Measurements from ENCODE around the gene CASKIN2.
"Not testable (repeated sequence)": the region's sequence is repeated elsewhere in the genome, so short reads cannot be mapped to it uniquely, and the experiment has no call there.

Gene CASKIN2

DNA sequence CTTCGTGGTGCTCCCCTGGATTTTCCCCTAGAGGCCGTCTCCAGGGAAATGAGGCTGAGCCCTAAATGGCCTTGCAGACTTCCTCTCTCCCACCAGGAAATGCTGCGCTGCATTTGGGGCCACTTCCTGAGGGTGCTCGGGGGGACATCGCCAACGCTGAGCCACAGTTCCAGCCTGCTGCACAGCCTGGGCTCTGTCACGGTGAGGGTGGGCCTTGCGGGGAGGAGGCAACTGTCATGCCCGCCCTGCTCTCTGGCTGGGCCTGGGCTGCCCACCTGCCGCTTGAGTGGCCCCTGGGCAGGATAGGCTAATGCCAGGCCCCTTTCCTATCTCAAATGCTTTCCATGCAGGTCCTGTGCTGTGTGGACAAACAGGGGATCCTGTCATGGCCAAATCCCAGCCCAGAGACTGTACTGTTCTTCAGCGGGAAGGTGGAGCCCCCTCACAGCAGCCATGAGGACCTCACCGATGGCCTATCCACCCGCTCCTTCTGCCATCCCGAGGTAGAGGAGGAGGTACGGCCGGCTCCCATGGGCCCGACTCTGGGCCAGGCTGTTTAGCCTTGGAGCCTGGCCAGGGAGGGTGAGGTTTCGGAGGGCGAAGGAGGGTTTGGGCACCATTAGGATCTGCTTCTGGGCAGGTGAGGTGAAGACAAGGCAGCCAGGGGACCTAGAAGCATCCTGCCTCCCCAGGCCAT is 24.2 kb downstream of the CASKIN2 start:
- DNase-seq (ENCODE audit: low spot score): no peak

DNA sequence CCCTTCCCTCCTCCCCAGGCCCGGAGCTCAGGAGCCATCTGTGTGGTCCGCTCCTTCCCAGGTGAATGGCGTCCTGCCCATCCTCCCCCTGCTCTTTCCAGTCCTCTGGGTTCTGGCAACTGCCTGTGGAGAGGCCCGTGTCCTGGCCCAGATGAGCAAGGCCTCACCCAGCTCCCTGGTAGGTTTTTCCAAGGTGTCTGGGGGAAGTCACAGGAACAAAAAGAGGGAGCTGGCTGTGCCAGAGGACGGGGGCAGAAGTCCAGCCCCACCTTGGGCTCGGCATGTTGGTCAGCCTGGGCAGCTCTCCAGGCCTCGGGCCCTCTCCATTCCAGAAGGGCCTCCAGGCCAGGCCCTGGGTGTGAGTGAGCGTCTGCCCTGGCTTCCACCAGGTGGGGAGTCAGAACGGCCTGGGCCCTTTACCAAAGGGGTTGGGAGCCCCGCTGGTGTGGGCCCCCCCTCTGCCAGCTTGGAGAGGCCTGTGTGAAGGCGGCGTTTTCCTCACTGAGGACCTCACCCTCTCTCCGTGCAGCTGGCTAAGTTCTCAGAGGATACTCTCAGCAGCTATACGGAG is 25.1 kb downstream of the CASKIN2 start:
- DNase-seq (ENCODE audit: low spot score): no peak

DNA sequence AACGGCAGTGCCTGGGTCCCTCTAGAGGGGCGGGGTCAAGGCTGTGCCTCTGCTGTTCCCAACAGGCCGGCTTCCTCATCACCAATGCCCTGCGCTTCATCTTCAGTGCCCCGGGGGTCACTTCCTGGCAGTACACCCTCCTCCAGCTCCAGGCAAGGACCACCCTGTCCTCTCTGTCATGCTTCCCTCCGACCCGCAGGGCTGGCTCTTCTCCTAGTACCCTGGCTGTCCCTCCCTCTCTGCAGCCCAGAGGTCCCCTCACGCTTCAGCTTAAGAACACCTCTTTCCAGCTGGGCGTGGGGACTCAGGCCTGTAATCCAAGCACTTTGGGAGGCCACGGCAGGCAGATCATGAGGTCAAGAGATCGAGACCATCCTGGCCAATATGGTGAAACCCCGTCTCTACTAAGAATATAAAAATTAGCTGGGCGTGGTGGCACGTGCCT is 25.8 kb downstream of the CASKIN2 start:
- no peak for DNase-seq (ENCODE audit: low spot score)

DNA sequence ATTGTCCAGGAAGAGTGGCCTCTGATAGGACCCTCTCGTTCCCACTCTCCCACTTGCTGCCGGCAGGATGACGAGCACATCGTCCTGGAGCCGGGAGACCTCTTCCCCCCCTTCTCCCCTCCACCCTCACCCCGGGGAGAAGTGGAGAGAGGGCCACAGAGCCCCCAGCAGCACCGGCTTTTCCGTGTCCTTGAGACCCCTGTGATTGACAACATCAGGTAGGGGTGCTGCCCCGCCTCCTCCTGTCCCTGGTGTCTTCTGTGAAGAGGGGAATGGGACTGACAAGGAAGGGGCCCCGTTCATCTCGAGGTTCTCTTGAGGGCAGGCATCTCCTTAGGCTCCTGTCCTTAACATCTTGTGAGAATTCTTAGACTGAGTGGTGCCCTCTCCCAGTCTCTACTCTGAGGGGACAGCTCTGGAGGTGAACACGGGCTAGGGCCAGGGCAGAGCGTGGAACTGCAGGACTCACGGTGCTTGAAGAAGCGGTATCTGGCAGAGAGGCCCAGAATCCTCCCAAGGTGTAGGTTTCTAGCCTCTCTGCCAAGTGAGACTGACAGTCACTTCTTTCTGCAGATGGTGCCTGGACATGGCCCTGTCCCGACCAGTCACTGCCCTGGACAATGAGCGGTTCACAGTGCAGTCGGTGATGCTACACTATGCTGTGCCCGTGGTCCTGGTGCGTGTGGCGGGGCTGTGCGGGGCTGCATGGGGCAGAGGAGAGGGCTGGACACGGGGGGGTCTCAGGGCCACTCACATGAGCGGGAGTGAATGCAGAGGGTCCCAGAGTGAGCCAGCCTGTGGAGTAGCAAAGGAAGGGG is 26.4 kb downstream of the CASKIN2 start:
- DNase-seq (ENCODE audit: low spot score): no peak

DNA sequence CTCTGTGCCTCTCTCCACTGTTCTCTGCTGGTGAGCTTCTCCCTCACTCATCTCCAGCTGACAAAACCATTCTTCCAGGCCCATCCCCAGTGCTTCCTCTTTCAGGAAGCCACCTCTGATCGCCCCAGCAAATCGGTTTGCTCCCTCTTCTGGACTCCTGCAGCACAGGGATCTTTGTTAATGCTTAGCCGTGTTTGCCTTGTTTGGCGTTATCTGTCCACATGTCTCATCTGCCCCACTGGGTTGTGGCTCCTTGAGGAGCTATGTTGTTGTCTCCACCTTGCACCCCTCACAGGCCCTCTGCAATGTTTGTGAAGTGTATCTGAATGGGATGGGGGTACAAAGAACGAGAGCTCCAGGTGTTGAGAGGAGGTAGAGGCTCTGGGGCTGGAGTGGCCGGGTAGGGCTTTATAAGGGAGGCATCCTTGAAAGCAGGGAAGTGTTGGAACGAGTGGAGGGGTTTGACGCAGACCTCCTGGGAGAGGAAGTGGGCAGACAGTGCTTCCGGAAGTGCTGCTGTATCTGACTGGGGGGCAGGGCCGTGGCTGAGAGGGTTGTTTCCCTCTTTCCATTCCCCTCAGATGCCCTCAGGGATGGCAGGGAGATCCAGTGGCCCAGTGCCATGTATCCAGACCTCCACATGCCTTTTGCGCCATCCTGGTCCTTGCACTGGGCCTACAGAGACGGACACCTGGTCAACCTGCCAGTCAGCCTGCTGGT is 27.8 kb downstream of the CASKIN2 start:
- DNase-seq (ENCODE audit: low spot score): no peak

DNA sequence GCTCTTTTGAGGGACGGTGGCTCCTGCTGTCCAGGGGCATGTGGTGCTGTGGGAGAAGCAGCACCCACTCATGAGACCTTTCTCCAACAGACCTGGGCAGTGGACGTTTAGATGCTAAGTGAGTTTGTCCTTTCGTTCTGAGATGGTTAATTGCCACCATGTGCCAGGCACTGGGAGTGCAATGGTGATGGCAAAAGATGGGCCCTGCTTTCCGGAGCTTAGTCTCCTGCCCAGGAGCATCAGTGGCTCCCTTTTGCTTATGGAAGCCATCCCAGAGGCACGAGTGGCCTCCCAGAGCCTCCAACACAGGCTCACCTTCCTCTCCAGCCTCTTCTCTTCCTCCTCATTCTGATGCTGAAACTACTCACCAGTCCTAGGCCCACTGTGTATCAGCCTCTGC is 28.4 kb downstream of the CASKIN2 start:
- DNase-seq (ENCODE audit: low spot score): no peak

DNA sequence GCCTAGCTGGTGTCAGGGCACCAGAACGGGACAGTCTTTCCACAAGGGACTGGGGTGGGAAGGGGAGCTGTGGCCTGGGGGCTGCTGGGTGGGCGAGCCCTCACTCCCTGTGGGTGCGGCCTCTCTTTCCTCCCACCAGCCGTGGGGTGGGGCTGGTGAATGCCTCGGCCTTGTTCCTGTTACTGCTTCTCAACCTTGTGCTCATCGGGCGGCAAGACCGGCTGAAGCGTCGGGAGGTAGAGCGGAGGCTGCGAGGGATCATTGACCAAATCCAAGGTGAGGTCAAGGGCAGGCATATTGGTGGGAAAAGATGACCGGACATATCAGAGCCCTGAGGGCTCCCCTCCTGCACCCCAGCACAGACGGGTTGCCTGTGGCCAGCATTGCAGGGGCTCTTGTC is 29.2 kb downstream of the CASKIN2 start:
- DNase-seq (ENCODE audit: low spot score): no peak

DNA sequence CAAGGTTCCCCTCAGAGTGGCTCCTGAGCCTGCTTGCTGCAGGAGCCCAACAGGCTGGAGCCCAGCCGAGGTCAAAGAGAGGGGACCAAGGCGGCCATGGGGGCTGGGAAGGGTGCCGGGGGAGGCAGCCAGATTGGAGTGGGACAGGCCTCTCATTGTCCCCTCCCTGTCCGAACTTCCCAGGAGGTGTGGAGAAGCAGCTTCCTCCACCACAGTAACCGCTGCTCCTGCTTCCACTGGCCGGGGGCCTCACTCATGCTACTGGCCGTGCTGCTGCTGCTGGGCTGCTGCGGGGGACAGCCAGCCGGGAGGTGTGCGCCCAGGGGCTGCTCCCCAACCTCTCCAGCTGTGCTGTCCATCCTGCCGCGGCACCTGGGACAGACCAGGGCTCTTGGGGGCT is 29.6 kb downstream of the CASKIN2 start:
- no peak for DNase-seq (ENCODE audit: low spot score)

DNA sequence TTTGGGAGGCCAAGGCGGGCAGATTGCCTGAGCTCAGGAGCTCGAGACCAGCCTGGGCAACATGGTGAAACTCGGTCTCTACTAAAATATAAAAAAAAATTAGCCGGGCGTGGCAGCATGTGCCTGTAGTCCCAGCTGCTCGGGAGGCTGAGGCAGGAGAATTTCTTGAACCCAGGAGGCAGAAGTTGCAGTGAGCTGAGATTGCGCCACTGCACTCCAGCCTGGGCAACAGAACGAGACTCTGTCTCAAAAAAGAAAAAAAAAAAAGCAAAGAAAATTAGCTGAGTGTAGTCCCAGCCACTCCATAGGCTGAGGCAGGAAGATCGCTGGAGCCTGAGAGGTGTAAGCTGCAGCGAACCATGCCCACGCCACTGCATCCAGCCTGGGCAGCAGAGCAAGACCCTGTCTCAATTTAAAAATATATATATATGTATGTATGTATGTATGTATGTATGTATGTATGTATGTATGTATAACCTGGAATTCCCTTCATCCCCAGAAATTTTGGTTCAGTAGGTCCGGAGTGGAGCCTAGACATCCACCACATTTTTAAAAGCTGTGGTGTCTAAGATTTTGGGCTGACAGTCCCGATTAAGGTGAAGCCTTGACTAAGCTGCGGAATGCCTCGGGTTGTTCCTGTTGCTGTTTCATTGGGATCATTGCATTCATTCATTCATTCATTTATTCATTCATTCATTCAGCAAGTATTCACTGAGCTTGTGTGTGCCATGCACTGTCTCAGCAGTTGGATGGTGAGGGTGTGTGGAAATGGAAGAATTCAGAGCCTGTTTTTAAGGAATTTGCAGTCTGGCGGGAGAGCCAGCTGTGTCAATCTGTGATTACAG is 33.0 kb downstream of the CASKIN2 start:
- DNase-seq (ENCODE audit: low spot score): no peak

DNA sequence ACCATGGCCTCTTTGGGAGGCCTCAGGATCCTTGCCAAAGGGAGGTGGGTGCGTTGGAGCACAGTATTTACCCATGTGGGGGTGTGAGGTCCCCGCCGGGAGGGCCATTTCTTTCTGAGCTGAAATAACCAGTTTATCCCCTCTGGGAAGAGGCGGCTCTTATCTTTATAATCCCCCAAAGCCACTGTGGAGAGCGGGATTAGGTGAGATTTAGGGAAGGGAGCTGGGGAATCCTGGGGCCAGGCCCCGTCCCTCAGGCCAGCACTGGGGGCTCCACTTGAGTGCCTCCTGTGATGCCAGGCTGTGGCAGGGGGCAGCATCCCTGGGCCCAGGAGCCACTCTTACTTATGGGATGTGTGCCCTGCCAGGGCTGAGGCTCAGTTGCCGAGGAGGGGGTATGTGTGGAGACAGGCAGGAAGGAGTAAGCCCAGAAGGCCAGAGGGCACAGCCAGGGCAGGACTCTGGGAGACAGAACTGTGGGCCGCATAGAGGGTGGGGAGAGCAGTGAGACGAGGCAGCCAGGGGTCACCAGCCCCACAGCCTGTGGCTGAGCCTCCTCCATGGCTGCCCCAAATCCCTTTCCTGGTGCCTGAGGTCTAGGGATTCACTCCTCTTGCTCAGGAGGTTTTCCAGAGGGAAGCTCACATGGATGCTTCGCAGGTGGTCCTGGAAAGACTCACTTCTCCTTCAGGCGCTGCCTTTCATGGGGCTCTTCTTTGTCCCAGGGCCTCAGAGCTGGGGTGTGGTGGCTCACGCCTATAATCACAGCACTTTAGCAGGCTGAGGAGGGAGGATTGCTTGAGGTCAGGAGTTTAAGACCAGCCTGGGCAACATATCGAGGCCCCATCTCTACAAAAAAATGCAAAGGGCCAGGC is 33.9 kb downstream of the CASKIN2 start:
- DNase-seq (ENCODE audit: low spot score): no peak

DNA sequence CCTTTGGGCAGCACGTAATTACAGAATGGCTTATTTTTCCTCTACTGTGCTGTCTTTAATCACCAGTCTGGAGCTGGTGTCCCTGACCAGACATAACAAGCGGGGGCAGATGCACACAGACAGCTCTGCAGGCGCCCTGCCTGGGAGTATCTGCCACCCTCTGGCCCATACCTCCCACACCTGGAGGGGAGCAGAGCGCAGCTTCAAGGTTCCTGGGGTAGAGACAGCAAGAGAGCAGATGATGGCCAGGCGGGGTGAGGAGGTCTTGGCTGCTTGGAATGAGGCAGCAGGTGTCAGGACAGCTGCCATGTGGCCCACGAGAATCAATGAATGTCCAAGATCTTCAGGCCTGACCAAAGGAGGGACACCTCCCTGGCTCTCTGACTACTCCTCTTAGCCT is 35.1 kb downstream of the CASKIN2 start:
- no peak for DNase-seq (ENCODE audit: low spot score)

DNA sequence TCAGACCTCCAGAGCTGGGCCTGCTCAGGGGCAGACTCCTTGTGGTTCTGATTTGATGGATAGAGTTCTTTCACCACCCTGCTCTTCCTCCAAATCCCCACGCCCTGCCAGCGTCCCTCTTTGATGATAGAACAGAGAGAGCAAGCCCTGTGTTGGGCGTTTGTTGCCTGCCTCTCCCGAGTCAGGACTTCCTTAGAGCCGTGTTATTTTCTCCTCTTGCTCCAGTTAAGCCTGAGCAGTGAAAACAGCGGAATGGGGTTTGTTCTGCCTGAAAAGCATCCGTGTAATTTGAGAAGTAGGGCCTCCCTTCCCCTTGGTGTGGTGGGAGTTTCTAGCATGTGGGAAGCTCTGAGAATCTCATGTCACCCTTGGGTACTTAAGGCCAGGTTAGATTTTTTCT is 36.8 kb downstream of the CASKIN2 start:
- DNase-seq (ENCODE audit: low spot score): no peak

DNA sequence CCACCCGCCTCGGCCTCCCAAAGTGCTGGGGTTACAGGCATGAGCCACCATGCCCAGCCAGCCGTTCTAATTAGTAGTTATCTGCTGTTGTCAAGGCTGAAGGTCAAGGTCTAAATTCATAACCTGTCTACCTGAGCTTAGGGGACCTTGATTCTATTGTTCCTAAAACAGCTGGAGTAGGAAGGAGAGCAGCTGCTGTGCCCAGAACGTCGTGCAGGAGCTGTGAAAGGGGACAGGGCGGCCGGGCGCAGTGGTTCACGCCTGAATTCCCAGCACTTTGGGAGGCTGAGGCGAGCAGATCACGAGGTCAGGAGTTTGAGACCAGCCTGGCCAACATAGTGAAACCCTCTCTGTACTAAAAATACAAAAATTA is 37.9 kb downstream of the CASKIN2 start:
- not testable (repeated sequence) for DNase-seq (ENCODE audit: low spot score)

DNA sequence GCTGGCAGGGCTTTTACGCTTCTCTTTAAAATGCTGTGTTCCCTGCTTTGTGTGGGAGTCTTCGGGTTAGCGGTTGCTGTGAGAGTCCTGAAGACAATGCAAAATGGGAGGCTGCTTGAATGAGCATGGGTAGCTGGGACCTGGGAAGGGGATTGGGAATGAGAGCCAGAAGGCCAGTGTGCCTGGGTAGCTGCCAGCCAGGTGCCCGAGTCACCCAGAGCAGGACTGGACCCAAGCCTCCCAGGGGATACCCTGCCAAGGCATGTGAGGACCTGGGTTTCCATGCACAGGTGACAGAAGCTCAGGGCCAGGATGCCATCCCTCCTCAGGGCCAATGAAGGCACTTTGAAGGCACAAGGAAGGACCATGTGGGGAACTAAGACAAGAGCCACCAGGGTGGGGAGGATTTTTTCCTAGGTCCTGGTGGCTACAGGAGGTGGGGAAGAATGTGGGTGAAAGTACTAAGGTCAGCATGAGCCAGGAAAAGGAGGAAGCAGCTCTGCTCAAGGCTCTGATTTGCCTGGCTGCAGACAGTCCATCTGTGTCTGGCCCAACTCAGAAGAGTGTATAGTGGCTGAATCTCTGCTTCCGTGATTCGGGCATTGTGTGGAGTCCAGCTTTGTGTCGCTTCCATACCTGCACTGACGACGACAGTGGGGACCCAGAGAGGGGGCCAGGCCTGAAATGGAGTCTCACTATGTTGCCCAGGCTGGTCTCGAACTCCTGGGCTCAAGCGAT is 38.4 kb downstream of the CASKIN2 start:
- no peak for DNase-seq (ENCODE audit: low spot score)

DNA sequence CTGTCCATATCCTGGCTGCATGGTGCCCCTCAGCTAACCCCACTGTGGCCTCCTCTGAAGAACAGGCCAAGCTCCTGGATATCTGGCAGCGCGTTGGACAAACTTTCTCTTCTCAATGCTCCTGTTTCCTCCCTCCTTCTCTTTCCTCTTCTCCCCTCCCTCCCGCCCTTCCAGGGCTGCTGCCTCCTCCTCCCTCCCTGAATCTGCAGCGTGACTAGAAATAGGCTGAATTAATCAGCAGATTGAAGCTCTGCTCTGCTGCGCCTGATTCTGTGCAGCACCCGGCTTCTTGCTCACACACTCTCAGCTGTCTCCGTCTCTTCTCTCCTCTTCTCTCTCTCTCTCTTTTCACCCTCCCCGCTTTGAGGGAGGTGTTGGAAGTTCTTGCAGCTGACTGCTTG is 39.1 kb downstream of the CASKIN2 start:
- DNase-seq (ENCODE audit: low spot score): no peak

DNA sequence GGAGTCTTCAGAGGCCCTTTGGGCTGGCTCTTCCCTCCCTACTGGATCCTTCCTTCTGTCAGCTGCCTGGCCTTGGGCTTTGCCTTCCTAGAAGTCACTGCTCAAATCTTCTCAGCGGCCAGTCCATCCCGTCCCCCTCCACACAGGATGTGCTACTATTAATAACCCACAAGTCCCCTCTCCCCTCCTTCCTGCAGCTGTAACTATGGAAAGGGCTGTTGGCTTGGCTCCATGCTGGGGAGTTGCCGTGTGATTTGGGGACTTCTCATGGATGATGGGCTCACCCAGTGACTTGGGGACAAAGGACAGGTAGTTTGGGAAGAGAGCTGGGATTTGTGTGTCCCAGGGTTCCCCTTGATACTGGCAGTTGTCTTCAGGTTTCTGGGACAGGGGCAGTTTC is 39.5 kb downstream of the CASKIN2 start:
- no peak for DNase-seq (ENCODE audit: low spot score)

DNA sequence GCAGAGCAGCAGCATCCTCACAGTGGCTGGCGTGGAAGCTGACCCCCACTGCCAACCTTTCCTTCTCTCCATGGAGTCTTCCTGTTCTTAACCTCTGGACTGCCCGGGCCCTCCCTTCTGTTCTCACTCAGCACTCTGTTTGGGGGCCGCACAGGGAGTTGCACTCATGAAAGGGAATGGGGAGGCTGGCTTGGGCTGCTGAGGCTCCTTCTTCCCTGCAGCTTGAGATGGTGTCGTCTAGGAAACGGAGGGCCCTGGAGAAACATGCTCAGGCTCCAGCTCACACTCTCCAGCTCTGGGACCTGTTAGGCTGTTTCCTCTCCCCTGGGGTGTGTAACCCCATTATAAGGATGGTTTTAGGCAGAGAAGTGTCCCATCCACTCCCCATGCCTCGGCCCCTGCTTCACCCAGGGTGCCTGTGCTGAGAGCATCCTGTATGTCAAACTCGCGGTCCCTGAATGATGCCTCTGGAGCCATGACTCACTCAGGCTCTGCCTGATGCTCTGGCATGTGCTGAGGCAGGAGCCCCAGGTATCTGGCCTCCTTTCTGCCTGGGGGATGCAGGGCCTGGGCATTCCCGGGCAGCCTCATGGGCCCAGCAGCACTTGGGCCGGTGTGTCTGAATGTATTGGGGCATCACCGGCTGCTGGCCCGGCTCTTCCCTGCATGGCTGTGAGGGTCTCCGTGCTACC is 40.0 kb downstream of the CASKIN2 start:
- no peak for DNase-seq (ENCODE audit: low spot score)

DNA sequence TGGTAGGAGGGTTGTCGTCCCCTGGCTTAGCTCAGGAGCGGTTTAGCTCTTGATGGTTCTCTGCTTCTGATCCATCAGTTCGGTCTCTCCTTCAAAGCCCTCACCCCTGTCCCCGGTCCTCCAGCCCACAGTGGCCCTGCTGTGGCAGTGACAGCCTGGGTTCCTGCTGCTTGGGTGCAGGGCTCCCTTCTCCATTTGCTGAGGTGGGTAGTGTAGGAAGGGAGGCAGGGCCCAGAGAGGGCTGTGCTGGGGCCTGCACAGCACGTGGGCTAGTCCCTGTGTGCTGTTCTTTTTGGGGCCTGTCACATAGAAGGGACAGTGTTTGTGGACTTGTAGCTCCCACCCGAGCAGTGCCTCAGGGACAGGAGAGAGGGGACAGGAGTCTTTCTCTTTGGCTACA is 40.6 kb downstream of the CASKIN2 start:
- DNase-seq (ENCODE audit: low spot score): no peak

DNA sequence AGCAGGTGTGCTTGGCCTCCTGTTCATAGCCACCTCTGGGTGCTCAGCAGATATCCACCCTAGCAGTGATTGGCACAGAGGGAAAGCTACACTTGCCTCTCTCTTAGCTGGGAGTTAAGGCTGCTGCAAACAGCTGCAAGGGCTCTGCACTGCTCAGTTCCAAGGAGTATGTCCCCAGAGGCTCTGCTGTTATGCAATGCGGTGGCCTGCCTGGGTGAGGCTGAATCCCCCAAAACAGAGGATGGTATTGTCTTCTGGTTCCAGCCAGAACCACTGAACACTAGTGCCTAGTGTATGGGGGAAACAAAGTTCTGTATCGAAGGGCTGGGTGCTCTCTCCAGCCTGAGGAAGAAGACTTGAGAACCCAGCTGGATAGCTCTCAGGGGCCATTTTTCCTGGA is 42.1 kb downstream of the CASKIN2 start:
- DNase-seq (ENCODE audit: low spot score): no peak

Measured in SK-N-DZ (cell line).